ENCODE data around the gene CYB5RL.
"Not testable (repeated sequence)": the region's sequence is repeated elsewhere in the genome, so short reads cannot be mapped to it uniquely, and the experiment has no call there.

Gene CYB5RL

GRCh38 chr1:54169068-54169467, 30.8 kb downstream of the CYB5RL start:
- Histone ChIP-seq H3K27me3 (no peaks in the 10 kb centered on the region), H3K4me1 (no peaks in the 10 kb centered on the region), H3K36me3 (no peaks in the 10 kb centered on the region), H3K4me3 (ENCODE audit: low read depth, low read length) (no peak overlapping the region), H3K9me3 (no peaks in the 10 kb centered on the region)
- TF ChIP-seq CTCF (IDR thresholded peaks at IDR 0.05; ENCODE audit: low read depth, low read length), result no peak
- DNase-seq, result no peak

GRCh38 chr1:54168206-54168965, 31.4 kb downstream of the CYB5RL start:
- Histone ChIP-seq H3K4me1 (no peaks in the 10 kb centered on the region), H3K36me3 (no peaks in the 10 kb centered on the region), H3K27me3 (no peaks in the 10 kb centered on the region), H3K9me3 (no peaks in the 10 kb centered on the region), H3K4me3 (ENCODE audit: low read depth, low read length) (no peak overlapping the region)
- DNase-seq, result no peak
- TF ChIP-seq CTCF (IDR thresholded peaks at IDR 0.05; ENCODE audit: low read depth, low read length), result no peak

GRCh38 chr1:54167422-54168139, 32.2 kb downstream of the CYB5RL start:
- no peak for DNase-seq
- TF ChIP-seq CTCF (IDR thresholded peaks at IDR 0.05; ENCODE audit: low read depth, low read length), result no peak
- Histone ChIP-seq H3K4me3 (ENCODE audit: low read depth, low read length) (no peak overlapping the region), H3K27me3 (no peaks in the 10 kb centered on the region), H3K36me3 (no peaks in the 10 kb centered on the region), H3K4me1 (no peaks in the 10 kb centered on the region), H3K9me3 (no peaks in the 10 kb centered on the region)

GRCh38 chr1:54166357-54166756, 33.5 kb downstream of the CYB5RL start:
- H3K4me3 ChIP-seq (ENCODE audit: low read depth, low read length); DNase-seq; H3K9me3 ChIP-seq: not testable (repeated sequence)

GRCh38 chr1:54165146-54165545, 34.7 kb downstream of the CYB5RL start:
- Histone ChIP-seq H3K4me3 (ENCODE audit: low read depth, low read length) (no peak overlapping the region), H3K9me3 (no peaks in the 10 kb centered on the region), H3K36me3 (no peaks in the 10 kb centered on the region), H3K27me3 (no peaks in the 10 kb centered on the region), H3K4me1 (no peaks in the 10 kb centered on the region)
- no peak for TF ChIP-seq CTCF (IDR thresholded peaks at IDR 0.05; ENCODE audit: low read depth, low read length)
- DNase-seq, result no peak

More at GRCh38 chr1:54166357-54166756, 33.5 kb downstream of the CYB5RL start:
- H3K27me3 ChIP-seq, H3K4me1 ChIP-seq, H3K36me3 ChIP-seq: not testable (repeated sequence)

- no peaks in the 10 kb centered on the region for H3K9me3 ChIP-seq
- no peaks in the 10 kb centered on the region for H3K4me1 ChIP-seq
- no peaks in the 10 kb centered on the region for H3K27me3 ChIP-seq
- no peaks in the 10 kb centered on the region for H3K36me3 ChIP-seq
- DNase-seq, result no peak
- no peak for TF ChIP-seq CTCF (IDR thresholded peaks at IDR 0.05; ENCODE audit: low read depth, low read length)
- no peak overlapping the region for H3K4me3 ChIP-seq (ENCODE audit: low read depth, low read length)
Measured at GRCh38 chr1:54163573-54163972, 36.3 kb downstream of the CYB5RL start.

Data from BE2C (cell line).